Body of pancreas (tissue), 4 donors: Measurements from ENCODE around the gene MUS81. TPM values are rescaled to one million over a fixed set of nuclear protein-coding genes. Genes with fewer than 3 reads are reported as not detected.

Experiments used
- ATAC-seq: fragments of 150-250 bp; one replicate; pipeline ENCODE4 v1.9.1; 2016
- DNase-seq, 4 donors: peaks; one replicate each; pipeline ENCODE4 v3.0.0-alpha.2; 2019
- H3K27ac ChIP-seq, 4 donors: fragments of 200-600 bp; sonication (generic); 1 replicate in 3 of 4; 2 replicates in 1 of 4; pipeline versions ENCODE4 v1.5.1 to v1.6.1; 2016 to 2019; ENCODE audit warnings: mild to moderate bottlenecking in 1 of 4, mixed read lengths in 1 of 4, moderate library complexity in 1 of 4
- H3K27me3 ChIP-seq, 2 donors: fragments of 200-600 bp; sonication (generic); one replicate each; pipeline ENCODE4 v1.6.0; 2016; ENCODE audit warnings: mild to moderate bottlenecking in 1 of 2
- H3K36me3 ChIP-seq, 2 donors: fragments of 200-600 bp; sonication (generic); replicated peaks in 1 of 2; 2 replicates each; pipeline ENCODE4 v1.5.1; 2016; ENCODE audit warnings: low read depth in 2 of 2; ENCODE audit not compliant: insufficient read depth in 1 of 2
- H3K4me1 ChIP-seq: fragments of 200-600 bp; sonication (generic); one replicate; pipeline ENCODE4 v1.6.0; 2016
- H3K4me3 ChIP-seq, 2 donors: fragments of 200-600 bp; sonication (generic); 1 replicate in 1 of 2; 2 replicates in 1 of 2; pipeline ENCODE4 v1.5.1; 2016 to 2019
- H3K9me3 ChIP-seq, 3 donors: fragments of 200-600 bp; sonication (generic); 1 replicate in 2 of 3; 2 replicates in 1 of 3; pipeline ENCODE4 v1.5.1; 2016
- POLR2A ChIP-seq, 3 donors: fragments of 450-650 bp; IDR thresholded peaks; one replicate each; pipeline ENCODE4 v1.6.1; 2016; ENCODE audit warnings: antibody characterized with exemption in 3 of 3, mild to moderate bottlenecking in 2 of 3
- WGBS, 2 donors: methylation state at CpG; one replicate each; pipeline ENCODE4 v1.1.5; 2017; 5-methylcytosine and 5-hydroxymethylcytosine counted together
- intact Hi-C: fragments of 100-400 bp; cut with DNase I; formaldehyde crosslinking; loops from one replicate; pipeline ENCODE4 v1.15.1; 2023
- total RNA-seq, 2 donors: library from RNA; depleted of rRNA; stranded (reverse); fragments of >200 nt; gene quantifications; one replicate each; pipeline ENCODE4 v1.1.0, GENCODE V29; 2016
- TF ChIP-seq, protein P1 (sequence below), 7 experiments: fragments of 450-650 bp in 4 of 7; fragments of 200-600 bp in 3 of 7; sonication (generic) in 3 of 7; IDR thresholded peaks; one replicate each; pipeline ENCODE4 v1.5.1; 2016 to 2019; ENCODE audit warnings: antibody characterized with exemption in 7 of 7

MUS81 gene
- total RNA-seq, 2 donors from 2014 or later, result 38.2 to 40.5 TPM

GRCh38 chr11:65870307-65870658 is 10.1 kb downstream of the MUS81 start:
- Histone ChIP-seq H3K36me3 (peaks cover 3 to 4% of the 10 kb centered on the region in 2 donors), H3K9me3 (no peaks in the 10 kb centered on the region), H3K27me3 (no peaks in the 10 kb centered on the region), H3K27ac (no peak overlapping the region), H3K4me1 (peaks cover 25% of the 10 kb centered on the region), H3K4me3 (no peak overlapping the region)
- intact Hi-C loops, result no loop called here
- no peak for TF ChIP-seq POLR2A (IDR thresholded peaks at IDR 0.05)
- TF ChIP-seq, protein P1, sequence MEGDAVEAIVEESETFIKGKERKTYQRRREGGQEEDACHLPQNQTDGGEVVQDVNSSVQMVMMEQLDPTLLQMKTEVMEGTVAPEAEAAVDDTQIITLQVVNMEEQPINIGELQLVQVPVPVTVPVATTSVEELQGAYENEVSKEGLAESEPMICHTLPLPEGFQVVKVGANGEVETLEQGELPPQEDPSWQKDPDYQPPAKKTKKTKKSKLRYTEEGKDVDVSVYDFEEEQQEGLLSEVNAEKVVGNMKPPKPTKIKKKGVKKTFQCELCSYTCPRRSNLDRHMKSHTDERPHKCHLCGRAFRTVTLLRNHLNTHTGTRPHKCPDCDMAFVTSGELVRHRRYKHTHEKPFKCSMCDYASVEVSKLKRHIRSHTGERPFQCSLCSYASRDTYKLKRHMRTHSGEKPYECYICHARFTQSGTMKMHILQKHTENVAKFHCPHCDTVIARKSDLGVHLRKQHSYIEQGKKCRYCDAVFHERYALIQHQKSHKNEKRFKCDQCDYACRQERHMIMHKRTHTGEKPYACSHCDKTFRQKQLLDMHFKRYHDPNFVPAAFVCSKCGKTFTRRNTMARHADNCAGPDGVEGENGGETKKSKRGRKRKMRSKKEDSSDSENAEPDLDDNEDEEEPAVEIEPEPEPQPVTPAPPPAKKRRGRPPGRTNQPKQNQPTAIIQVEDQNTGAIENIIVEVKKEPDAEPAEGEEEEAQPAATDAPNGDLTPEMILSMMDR (IDR thresholded peaks at IDR 0.05), result no peak
- 68 to 70% methylated on average over 5 to 11 of the region's 11 CpGs for WGBS, 2 donors
- no peak for ATAC-seq
- DNase-seq, result peak in 1 of 4 donors; percentile 16

DNA sequence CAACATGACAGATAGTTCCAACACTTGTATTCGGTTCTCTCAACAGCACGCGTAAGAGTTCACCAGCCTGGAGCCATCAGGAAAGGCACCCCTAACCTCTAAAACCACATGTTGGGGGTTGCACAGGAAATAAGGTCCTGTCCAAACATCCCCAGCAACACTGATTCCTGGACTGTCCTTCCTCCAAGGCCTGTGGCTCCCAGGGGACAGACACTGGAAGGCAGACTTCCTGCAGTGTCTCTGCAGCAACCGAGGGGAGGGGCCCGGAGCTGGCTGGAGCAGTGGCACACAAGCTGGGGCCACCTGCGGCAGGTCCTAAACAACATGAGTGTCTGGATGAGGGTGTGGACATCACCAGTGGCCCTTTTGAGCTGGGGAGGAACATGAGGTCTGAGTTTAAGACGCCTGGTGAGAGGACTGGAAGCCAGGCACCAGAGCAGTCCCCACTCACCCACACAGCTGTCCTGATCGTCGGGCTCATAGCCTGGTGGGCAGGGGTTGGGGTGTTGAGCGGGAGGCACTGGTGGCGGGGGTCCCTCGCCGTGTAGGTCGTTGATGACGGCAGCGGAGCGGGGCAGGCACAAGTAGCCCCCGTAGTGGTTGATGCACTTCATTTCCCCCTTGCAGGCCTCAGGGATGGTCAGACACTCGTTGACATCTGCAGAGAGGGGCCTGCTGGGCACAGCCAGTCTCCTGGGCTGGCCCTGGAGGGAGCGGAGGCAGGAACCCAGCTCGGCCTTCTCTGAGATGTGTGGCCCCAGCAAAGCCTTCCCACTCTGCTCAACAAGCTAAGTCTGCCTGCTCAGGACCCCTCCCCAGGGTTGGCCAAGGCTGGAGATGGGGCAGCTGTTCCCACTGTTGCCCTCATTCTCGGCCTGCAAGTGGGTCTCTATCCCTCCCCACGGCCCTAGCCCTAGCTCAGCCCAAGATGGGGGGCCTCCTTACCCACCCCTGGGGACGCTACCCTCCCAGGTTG is 10.8 kb downstream of the MUS81 start:
- ATAC-seq, result no peak
- peak in 1 of 4 donors; percentile 24 for DNase-seq
- H3K9me3 ChIP-seq, result no peaks in the 10 kb centered on the region
- H3K27me3 ChIP-seq, result no peaks in the 10 kb centered on the region
- peaks cover 0 to 1% of the 10 kb centered on the region in 2 donors for H3K36me3 ChIP-seq
- H3K4me3 ChIP-seq, result no peak overlapping the region
- no peak for TF ChIP-seq POLR2A (IDR thresholded peaks at IDR 0.05)
- TF ChIP-seq, protein P1 (IDR thresholded peaks at IDR 0.05), result no peak
- intact Hi-C loops, result no loop called here
- H3K4me1 ChIP-seq, result peaks cover 25% of the 10 kb centered on the region
- H3K27ac ChIP-seq, result peak overlapping the region in 2 of 4 donors; percentile 77 to 80
- WGBS, 2 donors, result 71 to 74% methylated on average over 20 to 24 of the region's 24 CpGs

- Histone ChIP-seq H3K27ac (peak overlapping the region; percentile 68 to 81 (median 78)), H3K36me3 (no peaks in the 10 kb centered on the region), H3K4me1 (peaks cover 25% of the 10 kb centered on the region), H3K9me3 (no peaks in the 10 kb centered on the region), H3K4me3 (no peak overlapping the region), H3K27me3 (no peaks in the 10 kb centered on the region)
- no peak for TF ChIP-seq POLR2A (IDR thresholded peaks at IDR 0.05)
- TF ChIP-seq, protein P1 (IDR thresholded peaks at IDR 0.05), result no peak
- 53 to 74% methylated on average over 6 to 16 of the region's 26 CpGs for WGBS, 2 donors
- ATAC-seq (peak; percentile 1), DNase-seq (no peak)
- intact Hi-C loops, result no loop called here
These were observed 11.7 kb downstream of the MUS81 start for GRCh38 chr11:65871811-65872548.

DNA sequence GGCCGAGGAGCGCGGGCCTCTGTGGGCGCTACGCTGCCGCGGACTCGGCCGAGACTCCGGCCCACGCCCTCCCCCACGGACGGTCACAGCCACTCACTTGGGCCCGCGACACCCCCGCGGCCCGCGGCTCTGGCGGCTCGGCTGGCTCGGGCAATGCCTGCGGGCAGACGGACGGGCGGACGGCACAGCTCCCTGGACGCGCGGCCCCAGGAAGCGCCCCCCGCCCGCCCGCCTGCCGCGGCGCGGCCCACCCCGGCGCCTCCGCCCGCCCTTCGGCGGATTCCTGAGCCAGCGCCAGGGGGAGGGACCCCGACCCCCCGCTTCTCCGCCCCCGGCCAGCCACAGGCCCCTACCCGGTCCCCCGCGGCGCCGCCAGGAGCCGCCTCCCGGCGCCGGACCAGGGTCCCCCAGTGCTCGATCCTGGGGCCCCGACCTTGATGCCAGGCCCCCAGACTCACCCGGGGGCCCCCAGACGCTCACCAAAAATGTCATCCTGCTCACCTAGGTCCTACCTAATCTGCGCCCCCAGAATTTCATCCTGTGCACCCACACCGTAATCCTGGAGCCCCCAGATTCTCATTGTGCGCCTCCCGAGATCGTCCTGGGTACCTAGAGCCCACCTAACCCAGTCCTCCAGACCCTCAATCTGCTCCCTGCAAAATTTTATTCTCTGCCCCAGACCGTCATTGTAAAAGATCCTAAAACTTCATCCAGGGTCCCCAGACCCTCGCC is 12.5 kb downstream of the MUS81 start, which contains the start of gene EFEMP2:
Gene EFEMP2 (minus strand): TSS at position 215 of the 732 bp plus-strand sequence. CDS start 446 bp downstream, outside the sequence.
- intact Hi-C loops, result no loop called here
- peaks cover 25% of the 10 kb centered on the region for H3K4me1 ChIP-seq
- no peaks in the 10 kb centered on the region for H3K27me3 ChIP-seq
- H3K36me3 ChIP-seq, result no peaks in the 10 kb centered on the region
- peak in 2 of 4 donors; percentile 39 to 41 for DNase-seq
- H3K4me3 ChIP-seq, result no peak within 1 kb of the TSS
- 4 to 5% methylated on average over 9 to 19 of the region's 69 CpGs for WGBS, 2 donors
- H3K27ac ChIP-seq, result peak within 1 kb of the TSS; percentile 68 to 81 (median 78)
- TF ChIP-seq, protein P1 (IDR thresholded peaks at IDR 0.05), result no peak
- TF ChIP-seq POLR2A (IDR thresholded peaks at IDR 0.05), result no peak
- H3K9me3 ChIP-seq, result no peaks in the 10 kb centered on the region
- ATAC-seq, result peak; percentile 16
